HG02642 (cell line): ENCODE data around the gene ALPP.
"Not testable (repeated sequence)": the region's sequence is repeated elsewhere in the genome, so short reads cannot be mapped to it uniquely, and the experiment has no call there.

Source experiments
- ATAC-seq: cut with Tn5 transposase; IDR thresholded peaks from one replicate; pipeline ENCODE4 v1.9.1; 2021; ENCODE audit warnings: mild to moderate bottlenecking; ENCODE audit not compliant: unreplicated experiment, poor library complexity

ALPP gene

GRCh38 chr2:232400256-232401015, 21.9 kb downstream of the ALPP start:
- no peak for ATAC-seq

GRCh38 chr2:232402518-232402917, 24.0 kb downstream of the ALPP start:
- no peak for ATAC-seq

- no peak for ATAC-seq
These were observed 27.5 kb downstream of the ALPP start for GRCh38 chr2:232405943-232406510.

- no peak for ATAC-seq
These were observed 28.2 kb downstream of the ALPP start, which contains the start of gene ALPG for GRCh38 chr2:232406556-232407310. Gene ALPG (plus strand): TSS chr2:232406844. CDS start chr2:232406895, 51 bp downstream.

GRCh38 chr2:232407428-232408150, 29.0 kb downstream of the ALPP start:
- not testable (repeated sequence) for ATAC-seq

GRCh38 chr2:232408269-232408668, 29.7 kb downstream of the ALPP start:
- not testable (repeated sequence) for ATAC-seq

- ATAC-seq: not testable (repeated sequence)
These were observed 31.1 kb downstream of the ALPP start for GRCh38 chr2:232409617-232410016.

- ATAC-seq: no peak
These were observed 31.8 kb downstream of the ALPP start for GRCh38 chr2:232410238-232410900.

GRCh38 chr2:232411901-232412629, 33.5 kb downstream of the ALPP start:
- no peak for ATAC-seq

GRCh38 chr2:232412986-232413385, 34.4 kb downstream of the ALPP start:
- ATAC-seq: no peak

- ATAC-seq: no peak
These were observed 36.7 kb downstream of the ALPP start for GRCh38 chr2:232415138-232415690.

GRCh38 chr2:232415736-232416520, 37.4 kb downstream of the ALPP start:
- ATAC-seq: no peak

- ATAC-seq: no peak
These were observed 38.2 kb downstream of the ALPP start for GRCh38 chr2:232416521-232417470.

GRCh38 chr2:232417489-232417888, 38.9 kb downstream of the ALPP start:
- ATAC-seq: no peak

GRCh38 chr2:232418056-232418455, 39.5 kb downstream of the ALPP start:
- ATAC-seq: no peak

GRCh38 chr2:232418466-232419244, 40.1 kb downstream of the ALPP start:
- no peak for ATAC-seq
